ENCODE results near the gene AP3S2. TPM values are rescaled to one million over a fixed set of nuclear protein-coding genes. Genes with fewer than 3 reads are reported as not detected.

The AP3S2 gene
- total RNA-seq, 4 donors from 2014 or later, result 18.2 to 49.0 (median 30.3) TPM

GRCh38 chr15:89936051-89936785 is 42.4 kb upstream of the AP3S2 start:
- Histone ChIP-seq H3K4me3 (no peak overlapping the region), H3K9me3 (no peaks in the 10 kb centered on the region), H3K27me3 (no peaks in the 10 kb centered on the region), H3K36me3 (no peaks in the 10 kb centered on the region), H3K27ac (no peak overlapping the region), H3K4me1 (no peaks in the 10 kb centered on the region)
- intact Hi-C loops (cut with DNase I), result no loop called here
- 76 to 91% methylated on average over 8 of the region's 8 CpGs for WGBS, 2 donors
- DNase-seq, result no peak
- TF ChIP-seq POLR2A (IDR thresholded peaks at IDR 0.05) (no peak), CTCF (IDR thresholded peaks at IDR 0.05) (no peak)

GRCh38 chr15:89932880-89933279 is 39.1 kb upstream of the AP3S2 start:
- Histone ChIP-seq H3K4me1 (no peaks in the 10 kb centered on the region), H3K9me3 (no peaks in the 10 kb centered on the region), H3K36me3 (no peaks in the 10 kb centered on the region), H3K27me3 (no peaks in the 10 kb centered on the region), H3K4me3 (no peak overlapping the region), H3K27ac (no peak overlapping the region)
- intact Hi-C loops (cut with DNase I), result no loop called here
- TF ChIP-seq CTCF (IDR thresholded peaks at IDR 0.05) (no peak), POLR2A (IDR thresholded peaks at IDR 0.05) (no peak)
- no peak for DNase-seq
- 97 to 100% methylated on average over 3 of the region's 3 CpGs for WGBS, 2 donors

- no peak for TF ChIP-seq POLR2A (IDR thresholded peaks at IDR 0.05)
- TF ChIP-seq CTCF (IDR thresholded peaks at IDR 0.05), result no peak
- WGBS, 2 donors, result 68 to 72% methylated on average over 4 of the region's 4 CpGs
These were observed 34.6 kb upstream of the AP3S2 start for GRCh38 chr15:89928421-89928820.

GRCh38 chr15:89926158-89926557 is 32.4 kb upstream of the AP3S2 start:
- no peak for DNase-seq
- TF ChIP-seq POLR2A (IDR thresholded peaks at IDR 0.05), result no peak
- no peak for TF ChIP-seq CTCF (IDR thresholded peaks at IDR 0.05)
- Histone ChIP-seq H3K27ac (no peak overlapping the region), H3K4me1 (peaks cover 0 to 10% (median 0%) of the 10 kb centered on the region in 3 donors), H3K27me3 (no peaks in the 10 kb centered on the region), H3K4me3 (no peak overlapping the region), H3K36me3 (no peaks in the 10 kb centered on the region), H3K9me3 (no peaks in the 10 kb centered on the region)
- intact Hi-C loops (cut with DNase I), result no loop called here
- WGBS, 2 donors, result 58 to 72% methylated on average over 2 of the region's 2 CpGs

More at GRCh38 chr15:89928421-89928820, 34.6 kb upstream of the AP3S2 start:
- H3K27me3 ChIP-seq, result no peaks in the 10 kb centered on the region
- intact Hi-C loops (cut with DNase I), result no loop called here
- DNase-seq, result no peak
- no peak overlapping the region for H3K4me3 ChIP-seq
- H3K36me3 ChIP-seq, result no peaks in the 10 kb centered on the region
- H3K9me3 ChIP-seq, result no peaks in the 10 kb centered on the region
- H3K4me1 ChIP-seq, result no peaks in the 10 kb centered on the region
- H3K27ac ChIP-seq, result no peak overlapping the region

- TF ChIP-seq CTCF (IDR thresholded peaks at IDR 0.05) (no peak), POLR2A (IDR thresholded peaks at IDR 0.05) (no peak)
- WGBS, 2 donors, result 60 to 73% methylated on average over 4 of the region's 4 CpGs
- no peaks in the 10 kb centered on the region for H3K36me3 ChIP-seq
- H3K4me3 ChIP-seq, result no peak overlapping the region
- no peaks in the 10 kb centered on the region for H3K27me3 ChIP-seq
- DNase-seq, result no peak
- intact Hi-C loops (cut with DNase I), result no loop called here
- peaks cover 9 to 27% (median 10%) of the 10 kb centered on the region in 3 donors for H3K4me1 ChIP-seq
- no peaks in the 10 kb centered on the region for H3K9me3 ChIP-seq
- H3K27ac ChIP-seq, result peak overlapping the region in 1 of 4 donors; percentile 5
These were observed 23.8 kb upstream of the AP3S2 start for GRCh38 chr15:89917442-89918101.

Measured in esophagus squamous epithelium (tissue), 5 donors.